ENCODE measurements around the gene MRPL51.

The MRPL51 gene

GRCh38 chr12:6444704-6445688 is 48.1 kb downstream of the MRPL51 start, which contains the start of gene CD27:
TSS of gene CD27 (plus strand) at chr12:6444955. CDS start at chr12:6445096, 141 bp downstream.
- Histone ChIP-seq H3K27ac (ENCODE audit: low read length) (no peak within 1 kb of the TSS), H3K4me1 (ENCODE audit: control insufficient read depth, insufficient read depth, low read length) (no peaks in the 10 kb centered on the region), H3K4me3 (ENCODE audit: low read length) (no peak within 1 kb of the TSS), H3K9me3 (ENCODE audit: control insufficient read depth, insufficient read depth, low read length) (no peaks in the 10 kb centered on the region), H3K36me3 (ENCODE audit: control insufficient read depth, insufficient read depth, low read length) (no peaks in the 10 kb centered on the region), H3K27me3 (ENCODE audit: control insufficient read depth, insufficient read depth, low read length) (no peaks in the 10 kb centered on the region)
- WGBS (ENCODE audit: insufficient coverage, insufficient read length), result no CpG with 5 or more reads among the region's 16 CpGs
- no peak for DNase-seq (ENCODE audit: low read depth, low spot score)

DNA sequence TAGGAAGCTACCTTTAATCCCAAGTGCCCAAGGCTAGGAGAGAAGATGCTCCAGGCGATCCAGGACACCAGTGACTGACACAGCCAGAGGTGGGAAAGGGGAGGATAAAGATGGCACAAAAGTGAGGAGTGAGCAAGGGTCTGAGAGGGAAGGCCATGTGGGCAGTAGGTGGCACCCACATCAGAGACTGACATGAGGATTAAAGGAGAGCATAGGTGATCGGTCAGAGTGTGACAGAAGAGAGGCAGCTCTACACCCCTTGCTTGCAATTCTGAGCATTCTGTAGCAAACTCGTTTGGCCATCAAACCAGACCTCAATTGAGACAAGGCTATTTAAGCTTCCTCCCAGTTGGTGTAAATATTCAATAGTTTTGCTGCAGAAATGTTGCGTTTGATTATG is 49.0 kb downstream of the MRPL51 start:
- WGBS (ENCODE audit: insufficient coverage, insufficient read length), result no CpG with 5 or more reads among the region's 4 CpGs
- Histone ChIP-seq H3K27me3 (ENCODE audit: control insufficient read depth, insufficient read depth, low read length) (no peaks in the 10 kb centered on the region), H3K9me3 (ENCODE audit: control insufficient read depth, insufficient read depth, low read length) (no peaks in the 10 kb centered on the region), H3K4me1 (ENCODE audit: control insufficient read depth, insufficient read depth, low read length) (no peaks in the 10 kb centered on the region), H3K4me3 (ENCODE audit: low read length) (no peak overlapping the region), H3K36me3 (ENCODE audit: control insufficient read depth, insufficient read depth, low read length) (no peaks in the 10 kb centered on the region), H3K27ac (ENCODE audit: low read length) (no peak overlapping the region)
- no peak for DNase-seq (ENCODE audit: low read depth, low spot score)

GRCh38 chr12:6443361-6443983 is 49.6 kb downstream of the MRPL51 start:
- Histone ChIP-seq H3K4me1 (ENCODE audit: control insufficient read depth, insufficient read depth, low read length) (no peaks in the 10 kb centered on the region), H3K27me3 (ENCODE audit: control insufficient read depth, insufficient read depth, low read length) (no peaks in the 10 kb centered on the region), H3K4me3 (ENCODE audit: low read length) (no peak overlapping the region), H3K27ac (ENCODE audit: low read length) (no peak overlapping the region), H3K9me3 (ENCODE audit: control insufficient read depth, insufficient read depth, low read length) (no peaks in the 10 kb centered on the region), H3K36me3 (ENCODE audit: control insufficient read depth, insufficient read depth, low read length) (no peaks in the 10 kb centered on the region)
- no CpG with 5 or more reads among the region's 9 CpGs for WGBS (ENCODE audit: insufficient coverage, insufficient read length)
- no peak for DNase-seq (ENCODE audit: low read depth, low spot score)

DNA sequence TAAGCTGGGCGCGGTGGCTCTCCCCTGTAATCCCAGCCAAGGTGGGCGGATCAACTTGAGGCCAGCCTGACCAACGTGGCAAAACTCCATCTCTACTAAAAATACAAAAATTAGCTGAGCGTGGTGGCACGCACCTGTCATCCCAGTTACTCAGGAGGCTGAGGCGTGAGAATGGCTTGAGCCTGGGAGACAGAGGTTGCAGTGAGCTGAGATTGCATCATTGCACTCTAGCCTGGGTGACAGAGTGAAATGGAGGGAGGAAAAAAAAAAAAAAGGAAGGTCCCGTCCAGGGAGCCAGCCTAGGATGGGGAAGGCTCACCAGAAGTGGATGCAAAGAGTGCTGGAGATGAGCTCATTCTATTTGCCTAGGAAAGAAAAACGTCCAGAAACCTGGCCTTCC is 50.2 kb downstream of the MRPL51 start:
- no peaks in the 10 kb centered on the region for H3K9me3 ChIP-seq (ENCODE audit: control insufficient read depth, insufficient read depth, low read length)
- no peak for DNase-seq (ENCODE audit: low read depth, low spot score)
- H3K27me3 ChIP-seq (ENCODE audit: control insufficient read depth, insufficient read depth, low read length), result no peaks in the 10 kb centered on the region
- no peaks in the 10 kb centered on the region for H3K4me1 ChIP-seq (ENCODE audit: control insufficient read depth, insufficient read depth, low read length)
- H3K36me3 ChIP-seq (ENCODE audit: control insufficient read depth, insufficient read depth, low read length), result no peaks in the 10 kb centered on the region
- H3K27ac ChIP-seq (ENCODE audit: low read length), result no peak overlapping the region
- no CpG with 5 or more reads among the region's 9 CpGs for WGBS (ENCODE audit: insufficient coverage, insufficient read length)
- H3K4me3 ChIP-seq (ENCODE audit: low read length), result no peak overlapping the region

Measured in iPS DF 6.9 (cell line).